HEK293 (cell line): ENCODE results near the gene MESP2.

Source experiments
- CTCF ChIA-PET: fragments of 350-600 bp; formaldehyde crosslinking; extraction: SDS; loops from one replicate; lab custom pipeline; 2021; ENCODE audit warnings: antibody characterized with exemption; lab: Yijun Ruan, JAX
- POLR2A ChIA-PET: fragments of 300-600 bp; formaldehyde crosslinking; extraction: SDS; loops from one replicate; lab custom pipeline; 2020; ENCODE audit warnings: antibody characterized with exemption, inconsistent platforms; lab: Yijun Ruan, JAX
- H3K27ac ChIP-seq: fragments of 200-500 bp; sonication (Bioruptor generic); 2 replicates; pipeline ENCODE4 v1.5.1; 2014; ENCODE audit warnings: low read depth, low read length, control low read depth, inconsistent platforms; ENCODE audit errors: extremely low read depth
- H3K36me3 ChIP-seq, 2 experiments: fragments of 200-500 bp in 1 of 2; sonication (Bioruptor generic) in 1 of 2; 1 replicate in 1 of 2; 2 replicates in 1 of 2; pipeline ENCODE4 v1.5.1; 2014 to 2017; ENCODE audit warnings: inconsistent platforms in 2 of 2, low read length in 2 of 2; ENCODE audit not compliant: control insufficient read depth in 2 of 2, insufficient read depth in 1 of 2
- H3K4me1 ChIP-seq: fragments of 200-500 bp; sonication (Bioruptor generic); 2 replicates; pipeline ENCODE4 v1.5.1; 2014; ENCODE audit warnings: mild to moderate bottlenecking, low read length, inconsistent platforms; ENCODE audit not compliant: control insufficient read depth, insufficient read depth
- H3K4me3 ChIP-seq: 2 replicates; pipeline ENCODE4 v1.5.1; 2011; ENCODE audit warnings: low read depth, mild to moderate bottlenecking, control low read depth, low read length, moderate library complexity
- H3K9me3 ChIP-seq: fragments of 200-500 bp; sonication (Bioruptor generic); 2 replicates; pipeline ENCODE4 v1.5.1; 2014; ENCODE audit warnings: low read depth, low read length, inconsistent platforms; ENCODE audit not compliant: control insufficient read depth, insufficient read depth
- PRDM1 ChIP-seq: fragments of 450-650 bp; formaldehyde crosslinking; IDR thresholded peaks from 2 replicates; pipeline ENCODE4; 2016; ENCODE audit warnings: missing biosample characterization, missing genetic modification characterization
- TCF7L2 ChIP-seq: IDR thresholded peaks from 2 replicates; pipeline ENCODE4 v1.6.1; 2011; ENCODE audit warnings: low read depth, mild to moderate bottlenecking, inconsistent platforms, low read length, moderate library complexity, borderline replicate concordance
- ZBTB44 ChIP-seq: fragments of 450-650 bp; IDR thresholded peaks from 2 replicates; pipeline ENCODE4 v1.5.1; 2018; ENCODE audit warnings: missing biosample characterization, mild to moderate bottlenecking, missing genetic modification characterization
- ZFP37 ChIP-seq: fragments of 450-650 bp; formaldehyde crosslinking; IDR thresholded peaks from 2 replicates; pipeline ENCODE4 v1.5.1; 2016; ENCODE audit warnings: missing biosample characterization, missing genetic modification characterization
- ZFP41 ChIP-seq: fragments of 450-650 bp; formaldehyde crosslinking; IDR thresholded peaks from 2 replicates; pipeline ENCODE4 v1.5.1; 2016; ENCODE audit warnings: missing biosample characterization, missing genetic modification characterization, borderline replicate concordance
- ZIC2 ChIP-seq: fragments of 450-650 bp; formaldehyde crosslinking; IDR thresholded peaks from 2 replicates; pipeline ENCODE4 v1.5.1; 2016; ENCODE audit warnings: missing biosample characterization, missing genetic modification characterization
- ZNF138 ChIP-seq: fragments of 450-650 bp; formaldehyde crosslinking; IDR thresholded peaks from 2 replicates; pipeline ENCODE4 v1.5.1; 2016; ENCODE audit warnings: missing biosample characterization, missing genetic modification characterization, borderline replicate concordance
- ZNF175 ChIP-seq: fragments of 450-650 bp; formaldehyde crosslinking; IDR thresholded peaks from 2 replicates; pipeline ENCODE4 v1.5.1; 2016; ENCODE audit warnings: missing biosample characterization, missing genetic modification characterization
- ZNF248 ChIP-seq: fragments of 450-650 bp; formaldehyde crosslinking; IDR thresholded peaks from 2 replicates; pipeline ENCODE4 v1.5.1; 2017; ENCODE audit warnings: missing biosample characterization, missing genetic modification characterization
- ZNF391 ChIP-seq: fragments of 450-650 bp; formaldehyde crosslinking; IDR thresholded peaks from 2 replicates; pipeline ENCODE4 v1.5.1; 2016; ENCODE audit warnings: low read depth, missing biosample characterization, missing genetic modification characterization, borderline replicate concordance
- ZNF488 ChIP-seq: fragments of 450-650 bp; formaldehyde crosslinking; IDR thresholded peaks from 2 replicates; pipeline ENCODE4 v1.5.1; 2016; ENCODE audit warnings: missing biosample characterization, missing genetic modification characterization
- ZNF561 ChIP-seq: fragments of 450-650 bp; IDR thresholded peaks from 2 replicates; pipeline ENCODE4 v1.5.1; 2018; ENCODE audit warnings: missing biosample characterization, missing genetic modification characterization, borderline replicate concordance
- ZNF610 ChIP-seq: fragments of 450-650 bp; formaldehyde crosslinking; IDR thresholded peaks from 2 replicates; pipeline ENCODE4 v1.5.1; 2016; ENCODE audit warnings: missing biosample characterization, missing genetic modification characterization, borderline replicate concordance
- ZNF776 ChIP-seq: fragments of 450-650 bp; formaldehyde crosslinking; IDR thresholded peaks from 2 replicates; pipeline ENCODE4 v1.5.0; 2017; ENCODE audit warnings: missing biosample characterization, missing genetic modification characterization, borderline replicate concordance
- ZNF785 ChIP-seq: fragments of 450-650 bp; formaldehyde crosslinking; IDR thresholded peaks from 2 replicates; pipeline ENCODE4 v1.5.1; 2016; ENCODE audit warnings: missing biosample characterization, missing genetic modification characterization
- TF ChIP-seq, protein P1 (sequence below): fragments of 450-650 bp; formaldehyde crosslinking; IDR thresholded peaks from 2 replicates; pipeline ENCODE4 v1.5.1; 2016; ENCODE audit warnings: missing biosample characterization, missing genetic modification characterization
- TF ChIP-seq, protein P2 (sequence below): fragments of 450-650 bp; formaldehyde crosslinking; conservative IDR thresholded peaks from 2 replicates; pipeline ENCODE4 v1.5.1; 2016; ENCODE audit warnings: low read depth, missing biosample characterization, missing genetic modification characterization
- TF ChIP-seq, protein P3 (sequence below): fragments of 450-650 bp; formaldehyde crosslinking; IDR thresholded peaks from 2 replicates; pipeline ENCODE4 v1.5.1; 2016; ENCODE audit warnings: missing biosample characterization, missing genetic modification characterization

The MESP2 gene

DNA sequence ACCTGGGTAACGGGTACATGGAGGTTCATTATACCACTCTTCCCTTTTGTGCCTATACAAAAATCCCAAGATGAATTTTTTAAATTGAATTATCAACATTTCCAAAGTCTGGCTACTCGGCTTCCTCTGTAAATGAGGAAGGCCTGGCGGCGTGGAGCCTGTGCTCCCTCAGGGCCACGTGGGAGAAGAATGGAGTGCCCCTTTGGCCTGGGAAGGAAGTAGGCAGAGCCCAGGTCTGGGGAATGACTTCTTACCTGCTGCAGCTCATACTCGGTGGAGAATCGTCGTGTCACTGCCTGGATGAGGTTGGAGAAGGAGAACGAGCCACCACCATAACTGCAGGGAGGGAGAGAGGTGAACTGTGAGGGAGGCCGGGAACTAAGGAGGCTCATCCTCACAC is 14.1 kb downstream of the MESP2 start:
- H3K36me3 ChIP-seq = no peaks in the 10 kb centered on the region
- CTCF ChIA-PET = interaction anchor here (2.1 kb wide), 1 partner anchor 85 kb away, joined by 7 read pairs; no protein-coding TSS in a partner anchor
- H3K27ac ChIP-seq = no peak overlapping the region
- H3K4me3 ChIP-seq = no peak overlapping the region
- TF ChIP-seq ZFP41 (tag by site-specific recombination) (no peak), ZIC2 (no peak), ZNF248 (tag by site-specific recombination) (no peak), PRDM1 (tag by site-specific recombination) (no peak), ZNF561 (tag by site-specific recombination) (no peak)
- TF ChIP-seq, protein P1, sequence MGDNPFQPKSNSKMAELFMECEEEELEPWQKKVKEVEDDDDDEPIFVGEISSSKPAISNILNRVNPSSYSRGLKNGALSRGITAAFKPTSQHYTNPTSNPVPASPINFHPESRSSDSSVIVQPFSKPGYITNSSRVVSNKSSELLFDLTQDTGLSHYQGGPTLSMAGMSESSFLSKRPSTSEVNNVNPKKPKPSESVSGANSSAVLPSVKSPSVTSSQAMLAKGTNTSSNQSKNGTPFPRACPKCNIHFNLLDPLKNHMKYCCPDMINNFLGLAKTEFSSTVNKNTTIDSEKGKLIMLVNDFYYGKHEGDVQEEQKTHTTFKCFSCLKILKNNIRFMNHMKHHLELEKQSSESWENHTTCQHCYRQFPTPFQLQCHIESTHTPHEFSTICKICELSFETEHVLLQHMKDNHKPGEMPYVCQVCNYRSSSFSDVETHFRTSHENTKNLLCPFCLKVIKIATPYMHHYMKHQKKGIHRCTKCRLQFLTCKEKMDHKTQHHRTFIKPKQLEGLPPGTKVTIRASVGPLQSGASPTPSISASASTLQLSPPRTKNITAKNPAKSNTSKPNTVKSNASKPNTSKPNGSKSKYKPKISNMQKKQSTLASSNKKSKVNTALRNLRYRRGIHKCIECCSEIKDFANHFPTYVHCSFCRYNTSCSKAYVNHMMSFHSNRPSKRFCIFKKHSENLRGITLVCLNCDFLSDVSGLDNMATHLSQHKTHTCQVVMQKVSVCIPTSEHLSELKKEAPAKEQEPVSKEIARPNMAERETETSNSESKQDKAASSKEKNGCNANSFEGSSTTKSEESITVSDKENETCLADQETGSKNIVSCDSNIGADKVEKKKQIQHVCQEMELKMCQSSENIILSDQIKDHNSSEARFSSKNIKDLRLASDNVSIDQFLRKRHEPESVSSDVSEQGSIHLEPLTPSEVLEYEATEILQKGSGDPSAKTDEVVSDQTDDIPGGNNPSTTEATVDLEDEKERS (tag by site-specific recombination) = no peak
- TF ChIP-seq, protein P2, sequence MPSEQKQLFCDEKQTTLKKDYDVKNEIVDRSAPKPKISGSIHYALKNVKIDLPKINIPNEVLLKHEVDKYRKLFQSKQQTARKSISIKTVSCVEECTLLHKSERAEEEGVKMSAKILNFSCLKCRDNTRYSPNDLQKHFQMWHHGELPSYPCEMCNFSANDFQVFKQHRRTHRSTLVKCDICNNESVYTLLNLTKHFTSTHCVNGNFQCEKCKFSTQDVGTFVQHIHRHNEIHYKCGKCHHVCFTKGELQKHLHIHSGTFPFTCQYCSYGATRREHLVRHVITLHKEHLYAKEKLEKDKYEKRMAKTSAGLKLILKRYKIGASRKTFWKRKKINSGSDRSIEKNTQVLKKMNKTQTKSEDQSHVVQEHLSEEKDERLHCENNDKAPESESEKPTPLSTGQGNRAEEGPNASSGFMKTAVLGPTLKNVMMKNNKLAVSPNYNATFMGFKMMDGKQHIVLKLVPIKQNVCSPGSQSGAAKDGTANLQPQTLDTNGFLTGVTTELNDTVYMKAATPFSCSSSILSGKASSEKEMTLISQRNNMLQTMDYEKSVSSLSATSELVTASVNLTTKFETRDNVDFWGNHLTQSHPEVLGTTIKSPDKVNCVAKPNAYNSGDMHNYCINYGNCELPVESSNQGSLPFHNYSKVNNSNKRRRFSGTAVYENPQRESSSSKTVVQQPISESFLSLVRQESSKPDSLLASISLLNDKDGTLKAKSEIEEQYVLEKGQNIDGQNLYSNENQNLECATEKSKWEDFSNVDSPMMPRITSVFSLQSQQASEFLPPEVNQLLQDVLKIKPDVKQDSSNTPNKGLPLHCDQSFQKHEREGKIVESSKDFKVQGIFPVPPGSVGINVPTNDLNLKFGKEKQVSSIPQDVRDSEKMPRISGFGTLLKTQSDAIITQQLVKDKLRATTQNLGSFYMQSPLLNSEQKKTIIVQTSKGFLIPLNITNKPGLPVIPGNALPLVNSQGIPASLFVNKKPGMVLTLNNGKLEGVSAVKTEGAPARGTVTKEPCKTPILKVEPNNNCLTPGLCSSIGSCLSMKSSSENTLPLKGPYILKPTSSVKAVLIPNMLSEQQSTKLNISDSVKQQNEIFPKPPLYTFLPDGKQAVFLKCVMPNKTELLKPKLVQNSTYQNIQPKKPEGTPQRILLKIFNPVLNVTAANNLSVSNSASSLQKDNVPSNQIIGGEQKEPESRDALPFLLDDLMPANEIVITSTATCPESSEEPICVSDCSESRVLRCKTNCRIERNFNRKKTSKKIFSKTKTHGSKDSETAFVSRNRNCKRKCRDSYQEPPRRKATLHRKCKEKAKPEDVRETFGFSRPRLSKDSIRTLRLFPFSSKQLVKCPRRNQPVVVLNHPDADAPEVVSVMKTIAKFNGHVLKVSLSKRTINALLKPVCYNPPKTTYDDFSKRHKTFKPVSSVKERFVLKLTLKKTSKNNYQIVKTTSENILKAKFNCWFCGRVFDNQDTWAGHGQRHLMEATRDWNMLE (tag by site-specific recombination) = no peak
- TF ChIP-seq, protein P3, sequence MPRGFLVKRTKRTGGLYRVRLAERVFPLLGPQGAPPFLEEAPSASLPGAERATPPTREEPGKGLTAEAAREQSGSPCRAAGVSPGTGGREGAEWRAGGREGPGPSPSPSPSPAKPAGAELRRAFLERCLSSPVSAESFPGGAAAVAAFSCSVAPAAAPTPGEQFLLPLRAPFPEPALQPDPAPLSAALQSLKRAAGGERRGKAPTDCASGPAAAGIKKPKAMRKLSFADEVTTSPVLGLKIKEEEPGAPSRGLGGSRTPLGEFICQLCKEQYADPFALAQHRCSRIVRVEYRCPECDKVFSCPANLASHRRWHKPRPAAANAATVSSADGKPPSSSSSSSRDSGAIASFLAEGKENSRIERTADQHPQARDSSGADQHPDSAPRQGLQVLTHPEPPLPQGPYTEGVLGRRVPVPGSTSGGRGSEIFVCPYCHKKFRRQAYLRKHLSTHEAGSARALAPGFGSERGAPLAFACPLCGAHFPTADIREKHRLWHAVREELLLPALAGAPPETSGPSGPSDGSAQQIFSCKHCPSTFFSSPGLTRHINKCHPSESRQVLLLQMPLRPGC (tag by site-specific recombination) = no peak
- TF ChIP-seq, all 188 proteins: peak for 0
- no peaks in the 10 kb centered on the region; the same call in 1 of the 2 replicates for H3K9me3 ChIP-seq
- peaks cover 8% of the 10 kb centered on the region for H3K4me1 ChIP-seq
- POLR2A ChIA-PET = interaction anchor here (0.6 kb wide), 1 partner anchor 215 kb away, joined by 3 read pairs; no protein-coding TSS in a partner anchor

DNA sequence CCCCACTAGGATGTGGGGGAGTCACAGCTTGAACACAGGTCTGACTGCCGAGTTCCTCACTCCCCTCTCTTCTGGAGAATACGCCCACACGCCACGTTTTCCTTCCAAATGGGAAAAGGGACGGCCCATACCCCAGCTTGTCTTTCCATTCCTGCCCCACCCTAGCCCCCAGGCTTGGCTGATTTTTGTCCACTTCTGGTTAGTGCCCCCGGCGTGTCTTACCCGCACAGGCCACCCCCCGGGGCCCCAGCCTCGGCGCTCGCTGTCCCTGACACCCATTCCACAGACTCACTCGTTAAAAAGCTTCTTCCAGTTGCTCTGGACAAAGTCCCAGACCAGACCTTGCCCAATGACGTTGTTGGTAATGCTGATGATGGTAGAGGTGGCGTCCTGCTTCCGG is 14.5 kb downstream of the MESP2 start:
- ChIA-PET POLR2A (no interaction called here), CTCF (interaction anchor here (2.1 kb wide), 1 partner anchor 85 kb away, joined by 7 read pairs; no protein-coding TSS in a partner anchor)
- Histone ChIP-seq H3K9me3 (no peaks in the 10 kb centered on the region; the same call in 1 of the 2 replicates), H3K4me3 (no peak overlapping the region), H3K4me1 (peaks cover 10% of the 10 kb centered on the region), H3K27ac (no peak overlapping the region), H3K36me3 (no peaks in the 10 kb centered on the region)
- TF ChIP-seq TCF7L2 (no peak), ZNF391 (tag by site-specific recombination) (no peak), ZNF175 (tag by site-specific recombination) (no peak), ZNF138 (tag by site-specific recombination) (no peak), ZNF776 (tag by site-specific recombination) (no peak), ZFP37 (tag by site-specific recombination) (no peak), ZNF785 (tag by site-specific recombination) (no peak), ZBTB44 (tag by site-specific recombination) (no peak), ZNF610 (tag by site-specific recombination) (no peak), ZNF488 (tag by site-specific recombination) (no peak)
- TF ChIP-seq, protein P1 (tag by site-specific recombination) = no peak
